Measurements from ENCODE around the gene SLC16A12.

- TF ChIP-seq NFYB (CRISPR knock-in tag; conservative IDR thresholded peaks at IDR 0.05; ENCODE audit: low read depth) (no peak), ATF1 (CRISPR knock-in tag; IDR thresholded peaks at IDR 0.05) (no peak), ZBTB43 (CRISPR knock-in tag; IDR thresholded peaks at IDR 0.05) (no peak), SMAD3 (CRISPR knock-in tag; IDR thresholded peaks at IDR 0.05; ENCODE audit: borderline replicate concordance) (no peak), ATF6 (CRISPR knock-in tag; IDR thresholded peaks at IDR 0.05) (no peak), PREB (CRISPR knock-in tag; IDR thresholded peaks at IDR 0.05; ENCODE audit: borderline replicate concordance) (no peak)
Observed at GRCh38 chr10:89382757-89383156, 152.6 kb downstream of the SLC16A12 start.
